Keratinocyte (primary cell): ENCODE measurements around the gene NRXN2.

Experiments
- CTCF ChIP-seq, 3 experiments: IDR thresholded peaks in 1 of 3; conservative IDR thresholded peaks in 1 of 3; optimal IDR thresholded peaks in 1 of 3; 2 replicates in 2 of 3; 3 replicates in 1 of 3; pipeline versions ENCODE3 to v1.5.1; 2011; ENCODE audit warnings: low read length in 3 of 3, mild to moderate bottlenecking in 3 of 3, moderate library complexity in 2 of 3, control low read depth in 1 of 3, inconsistent platforms in 1 of 3; ENCODE audit not compliant: insufficient read depth in 2 of 3; ENCODE audit errors: extremely low read depth in 1 of 3
- EZH2 ChIP-seq: IDR thresholded peaks from one replicate; pipeline ENCODE4 v1.6.1; 2012; ENCODE audit warnings: inconsistent platforms, mild to moderate bottlenecking, low read length, moderate library complexity

- TF ChIP-seq CTCF (optimal IDR thresholded peaks at IDR 0.05 in 1 of 3, IDR thresholded peaks at IDR 0.05 in 1 of 3, conservative IDR thresholded peaks at IDR 0.05 in 1 of 3; ENCODE audit: extremely low read depth in 1 of 3, insufficient read depth in 2 of 3, low read length in 3 of 3) (no peak), EZH2 (no peak)
Measured at GRCh38 chr11:64765851-64766665, 43.1 kb upstream of the NRXN2 start.
